Stimulated activated naive CD4-positive, alpha-beta T cell (primary cell): ENCODE data around the gene DDX43.
"Not testable (repeated sequence)": the region's sequence is repeated elsewhere in the genome, so short reads cannot be mapped to it uniquely, and the experiment has no call there.

Experiments
- DNase-seq, 6 experiments: peaks; one replicate each; lab custom pipeline; 2025; lab: John Stamatoyannopoulos, UW

The DDX43 gene

DNA sequence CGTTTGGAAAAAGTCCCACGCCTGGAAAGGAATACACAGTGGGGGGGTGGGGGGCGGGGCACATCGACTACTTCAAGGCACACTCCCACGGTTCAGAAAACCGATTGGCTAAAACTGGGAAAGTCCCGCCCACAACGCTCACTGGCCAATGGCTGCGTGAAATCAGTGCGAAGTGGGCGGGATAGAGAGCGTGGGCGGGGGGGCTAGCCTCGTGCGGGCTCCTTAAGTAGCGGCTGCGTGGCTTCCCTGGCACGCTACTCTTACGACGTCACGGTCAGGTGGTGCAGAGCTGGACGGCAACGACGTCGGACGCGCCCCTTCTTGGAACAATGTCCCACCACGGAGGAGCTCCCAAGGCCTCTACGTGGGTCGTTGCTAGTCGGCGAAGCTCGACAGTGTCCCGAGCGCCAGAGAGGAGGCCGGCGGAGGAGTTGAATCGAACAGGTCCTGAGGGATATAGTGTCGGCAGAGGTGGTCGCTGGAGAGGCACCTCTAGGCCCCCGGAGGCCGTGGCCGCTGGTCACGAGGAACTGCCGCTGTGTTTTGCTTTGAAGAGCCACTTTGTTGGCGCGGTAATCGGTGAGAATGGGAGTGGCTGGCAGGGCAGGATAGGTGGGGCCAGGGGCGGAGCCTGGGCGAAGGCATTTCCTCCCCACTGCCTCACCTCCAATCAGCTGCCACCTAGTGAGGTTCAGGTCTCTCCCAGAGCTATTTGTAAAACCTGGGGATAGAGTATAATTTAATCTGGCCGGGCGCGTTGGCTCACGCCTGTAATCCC, at the start of gene DDX43:
TSS of gene DDX43 (plus strand) at position 252 of the 778 bp plus-strand sequence. CDS start at position 330, 78 bp downstream.
- DNase-seq, result peak in 5 of 6 experiments; percentile 11 to 55 (median 24)

DNA sequence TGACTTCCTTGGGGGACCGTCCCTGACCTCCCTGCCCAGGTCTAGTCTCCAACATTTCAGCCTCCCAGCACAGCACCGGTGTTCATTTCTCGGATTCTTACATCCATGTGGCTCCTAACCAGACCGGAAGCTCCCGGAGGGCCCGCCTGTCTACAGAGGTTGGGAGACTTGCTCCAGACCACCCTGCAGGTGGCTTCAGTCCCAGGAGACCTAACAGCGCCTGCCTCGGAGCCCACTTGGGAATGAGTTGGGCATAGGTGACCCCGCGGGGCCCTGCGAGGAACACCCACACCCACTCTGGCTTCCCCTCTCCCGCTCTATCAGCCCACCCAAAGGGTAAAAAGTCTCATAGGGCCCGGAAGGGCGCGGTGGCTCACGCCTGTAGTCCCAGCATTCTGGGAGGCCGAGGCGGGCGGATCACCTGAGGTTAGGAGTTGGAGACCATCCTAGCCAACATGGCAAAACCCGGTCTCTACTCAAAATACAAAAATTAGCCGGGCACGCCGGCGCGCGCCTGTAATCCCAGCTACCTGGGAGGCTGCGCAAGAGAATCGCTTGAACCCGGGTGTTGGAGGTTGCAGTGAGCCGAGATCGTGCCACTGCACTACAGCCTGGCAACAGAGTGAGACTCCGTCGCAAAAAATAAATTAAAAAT, 46.0 kb upstream of the DDX43 start:
- no peak for DNase-seq

DNA sequence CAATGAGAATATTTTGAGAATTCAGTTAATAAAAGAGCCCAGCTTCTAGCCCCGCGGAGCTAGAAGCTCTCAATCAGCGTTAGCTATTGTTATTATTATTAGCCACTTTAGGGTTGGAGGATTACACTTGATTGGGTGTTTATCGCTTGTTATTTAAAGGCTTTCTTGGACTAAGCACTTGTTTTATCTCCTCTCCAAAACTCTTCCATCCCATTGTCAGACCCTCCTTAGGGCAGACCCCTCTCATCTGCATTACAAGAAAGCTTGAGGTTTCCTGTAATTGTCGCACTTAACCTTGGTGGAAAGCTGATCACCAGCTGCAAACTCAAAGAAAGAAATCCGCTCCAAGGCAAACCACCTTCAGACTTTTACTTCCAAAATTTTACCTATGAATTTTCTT, 45.3 kb upstream of the DDX43 start:
- DNase-seq, result no peak

DNA sequence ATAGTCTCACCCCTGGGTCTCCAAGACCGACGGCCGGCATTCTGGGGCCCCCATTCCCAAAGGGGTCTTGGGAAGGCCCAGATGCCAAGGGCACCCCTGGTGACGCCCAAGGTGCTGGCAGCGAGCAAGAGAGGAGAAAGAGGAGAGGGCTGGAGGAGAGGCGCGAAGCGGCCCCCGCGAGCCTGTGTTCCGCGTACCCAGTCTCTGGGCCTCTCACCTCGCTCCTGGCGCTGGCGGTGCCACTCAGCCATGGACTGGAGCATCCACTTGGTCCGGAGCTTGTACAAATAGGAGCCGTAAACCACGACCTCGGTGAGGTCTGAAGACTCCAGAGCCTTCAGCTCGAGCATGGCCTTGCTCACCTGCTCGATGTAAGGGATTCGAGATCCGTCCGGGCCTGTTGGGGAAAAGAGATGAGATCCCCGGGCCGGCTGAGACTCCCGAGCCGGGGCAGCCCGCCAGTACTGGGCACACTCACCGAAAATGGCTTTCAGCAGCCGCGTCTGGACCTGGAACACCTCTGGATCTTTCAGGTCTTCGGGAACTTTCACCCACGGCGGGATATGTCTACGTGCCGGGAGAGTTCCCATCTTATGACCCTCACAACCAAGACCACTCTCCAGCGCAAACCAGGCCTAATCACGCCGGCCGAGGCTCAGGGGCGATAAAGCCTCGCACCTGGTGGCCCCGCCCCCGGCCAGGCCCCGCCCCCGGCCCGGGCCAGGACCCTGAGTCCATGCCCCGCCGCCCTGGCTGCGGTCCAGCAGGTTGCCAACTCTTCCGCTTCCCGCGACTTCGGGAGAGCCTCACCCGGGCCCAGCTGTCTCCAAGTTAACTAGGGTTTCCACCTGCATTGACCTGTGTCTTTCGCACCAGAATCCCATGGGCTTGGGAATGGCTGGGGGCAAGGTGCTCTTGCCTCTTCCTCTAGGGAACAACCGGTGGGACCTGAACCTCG, 40.7 kb upstream of the DDX43 start, which contains the start of gene DPPA5:
TSS of gene DPPA5 (minus strand) at position 641 of the 958 bp plus-strand sequence. CDS start at position 590, 51 bp downstream.
- DNase-seq, result no peak

DNA sequence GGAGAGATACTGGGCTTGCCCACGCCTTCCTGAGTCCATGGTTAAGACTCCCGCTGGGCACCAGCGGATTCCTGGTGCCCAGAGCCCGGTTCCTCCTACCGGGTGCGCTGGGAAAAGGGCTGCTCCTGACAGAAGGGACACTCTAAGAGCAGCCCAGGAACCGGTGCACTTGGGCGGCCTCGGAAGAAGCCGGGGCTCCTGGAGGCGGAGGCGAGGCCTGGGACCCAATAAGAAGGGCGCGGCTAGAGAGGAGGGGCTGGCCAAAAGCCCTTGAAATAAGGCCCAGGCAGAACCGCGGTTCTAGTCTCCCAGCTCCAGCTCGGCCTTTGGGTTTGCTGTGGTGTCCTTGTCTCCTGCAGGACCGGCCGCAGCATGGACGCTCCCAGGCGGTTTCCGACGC, 32.3 kb upstream of the DDX43 start, which contains the start of gene KHDC3L:
TSS of gene KHDC3L (plus strand) at position 301 of the 400 bp plus-strand sequence. CDS start at position 373, 72 bp downstream.
- no peak for DNase-seq

DNA sequence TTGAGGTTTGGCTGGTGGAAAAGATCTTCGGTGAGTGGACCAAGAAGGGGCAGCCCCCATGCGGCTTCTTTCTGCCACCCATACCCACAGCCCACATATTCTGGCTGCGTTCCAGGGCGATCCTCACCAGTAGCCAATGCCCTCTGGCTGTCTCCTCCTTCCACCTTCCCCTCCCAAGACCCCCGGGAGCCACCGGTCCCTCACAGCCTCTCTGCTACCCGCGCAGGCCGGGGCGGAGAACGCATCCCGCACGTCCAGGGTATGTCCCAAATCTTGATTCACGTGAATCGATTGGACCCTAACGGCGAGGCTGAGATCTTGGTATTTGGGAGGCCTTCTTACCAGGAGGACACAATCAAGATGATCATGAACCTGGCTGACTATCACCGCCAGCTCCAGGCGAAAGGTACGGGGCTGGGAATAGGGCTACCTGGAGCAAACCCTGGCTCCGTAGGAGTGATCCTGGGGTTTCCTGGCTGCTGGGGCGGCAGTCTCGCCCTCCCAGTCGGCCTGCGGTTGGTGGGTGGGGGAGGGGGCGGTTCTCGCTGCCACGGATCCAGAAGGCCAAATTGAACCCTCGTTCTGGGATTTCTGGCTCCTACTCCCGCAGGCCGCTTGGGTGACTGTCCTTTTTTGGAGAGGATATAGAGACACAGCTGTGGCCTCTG, 31.6 kb upstream of the DDX43 start:
- no peak for DNase-seq

DNA sequence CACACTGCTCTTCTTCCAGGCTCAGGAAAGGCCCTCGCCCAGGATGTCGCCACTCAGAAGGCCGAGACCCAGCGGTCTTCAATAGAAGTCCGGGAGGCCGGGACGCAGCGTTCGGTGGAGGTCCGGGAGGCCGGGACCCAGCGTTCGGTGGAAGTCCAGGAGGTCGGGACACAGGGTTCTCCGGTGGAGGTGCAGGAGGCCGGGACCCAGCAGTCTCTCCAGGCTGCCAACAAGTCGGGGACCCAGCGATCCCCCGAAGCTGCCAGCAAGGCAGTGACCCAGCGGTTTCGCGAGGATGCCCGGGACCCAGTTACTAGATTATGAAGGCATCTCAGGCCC, 31.1 kb upstream of the DDX43 start:
- DNase-seq, result no peak

DNA sequence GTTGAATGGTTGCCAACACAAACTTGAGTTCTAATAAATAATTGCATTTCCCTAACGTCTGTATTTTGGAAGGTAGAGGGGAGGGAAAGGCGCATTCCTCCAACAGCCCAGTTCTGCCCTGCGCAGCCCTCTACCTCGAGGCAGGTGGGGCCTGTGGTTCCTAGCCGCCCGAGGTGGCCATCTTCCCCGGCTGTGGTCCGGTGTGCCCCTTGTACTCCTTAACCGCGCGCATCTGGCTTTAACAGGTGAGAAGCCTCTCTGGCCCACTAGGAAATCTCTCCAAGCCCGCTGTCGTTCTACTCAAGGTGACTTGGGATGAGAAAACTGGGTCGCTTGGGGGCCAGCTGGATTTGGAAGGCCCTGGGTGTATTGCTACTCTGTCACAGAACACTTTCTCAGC, 30.5 kb upstream of the DDX43 start:
- DNase-seq, result no peak

DNA sequence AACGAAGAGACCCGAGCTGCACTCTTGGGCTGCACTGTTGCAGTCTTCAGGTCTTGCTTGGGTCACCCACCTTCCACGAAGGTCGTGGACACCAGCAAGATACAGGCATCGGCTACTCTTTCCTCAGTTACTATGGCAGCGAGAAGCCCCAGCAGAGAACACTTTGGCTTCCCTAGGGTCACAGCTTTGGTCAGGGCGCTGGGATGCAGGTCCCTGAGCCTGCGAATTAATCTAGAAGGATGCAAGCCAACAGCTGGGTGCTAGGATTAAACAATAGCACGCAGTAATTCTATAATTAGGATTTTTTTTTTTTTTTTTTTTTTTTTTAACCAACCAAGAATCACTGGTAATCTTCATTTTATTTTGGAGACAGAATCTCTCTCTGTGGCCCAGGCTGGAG, 30.1 kb upstream of the DDX43 start:
- no peak for DNase-seq

DNA sequence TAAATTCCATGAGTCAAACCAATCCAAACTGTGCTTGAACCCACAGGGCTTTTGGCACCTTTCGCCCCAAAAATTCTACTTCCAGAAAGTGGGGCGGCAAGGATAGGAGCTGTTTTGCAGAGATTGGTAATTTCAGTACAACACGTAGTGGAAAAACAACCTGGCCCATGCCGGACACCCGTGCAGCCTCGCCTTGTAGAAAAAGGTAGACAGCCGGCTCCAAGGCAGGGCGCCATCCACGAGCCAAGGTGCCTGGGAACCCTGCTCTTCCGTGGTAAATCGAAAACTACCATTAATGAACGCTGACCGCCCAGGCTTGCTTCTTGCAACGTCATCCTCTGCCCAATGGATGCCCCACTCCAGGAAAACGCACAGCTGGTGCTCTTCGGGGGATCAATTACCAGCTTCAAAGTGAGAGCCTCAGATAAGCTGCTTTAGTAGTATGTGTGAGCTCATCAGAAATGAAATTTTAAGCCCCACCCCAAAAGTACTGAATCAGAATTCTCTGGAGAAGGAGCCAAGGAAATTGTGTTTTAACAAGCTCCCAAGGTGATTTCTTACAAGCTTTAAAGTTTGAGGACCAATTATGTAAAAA, 26.8 kb upstream of the DDX43 start:
- no peak for DNase-seq

DNA sequence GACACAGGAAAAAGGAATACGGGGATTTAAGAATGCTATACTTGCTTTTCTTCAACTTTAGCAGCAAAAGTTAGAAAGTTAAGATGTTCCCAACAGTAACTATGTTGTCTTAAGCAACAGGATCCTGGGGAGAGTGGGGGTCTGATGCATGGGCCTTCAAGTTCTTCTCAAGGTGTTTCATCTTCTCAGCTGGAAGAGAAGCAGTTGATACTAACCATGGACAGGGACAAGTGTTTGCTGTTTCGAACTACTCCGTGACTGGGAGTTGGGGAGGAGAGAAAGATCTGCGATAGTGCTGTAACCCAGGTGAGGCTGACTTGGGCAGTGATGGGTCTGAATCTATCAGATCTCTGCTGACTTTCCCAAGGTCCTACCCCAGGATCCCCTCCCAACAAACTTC, 26.0 kb upstream of the DDX43 start:
- DNase-seq, result no peak

DNA sequence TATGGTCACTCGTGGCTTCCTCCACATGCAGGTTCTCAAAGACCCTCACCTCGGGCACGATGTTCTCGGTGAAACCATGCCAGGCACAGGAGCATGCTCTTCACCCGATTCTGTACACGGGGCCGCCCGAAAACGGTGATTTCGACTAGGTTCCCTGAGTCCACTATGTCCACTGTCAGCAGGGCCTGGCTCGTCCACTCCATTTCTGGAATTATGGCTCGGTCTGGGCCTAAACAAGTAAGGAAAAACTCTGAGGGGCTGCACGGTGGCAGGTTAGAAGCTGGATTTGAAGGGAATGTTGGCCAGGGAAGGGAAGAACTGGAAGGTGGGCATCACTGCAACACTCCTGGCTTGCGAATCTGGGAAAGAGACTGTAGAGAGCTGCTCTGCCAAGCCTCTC, 25.5 kb upstream of the DDX43 start:
- DNase-seq, result no peak

DNA sequence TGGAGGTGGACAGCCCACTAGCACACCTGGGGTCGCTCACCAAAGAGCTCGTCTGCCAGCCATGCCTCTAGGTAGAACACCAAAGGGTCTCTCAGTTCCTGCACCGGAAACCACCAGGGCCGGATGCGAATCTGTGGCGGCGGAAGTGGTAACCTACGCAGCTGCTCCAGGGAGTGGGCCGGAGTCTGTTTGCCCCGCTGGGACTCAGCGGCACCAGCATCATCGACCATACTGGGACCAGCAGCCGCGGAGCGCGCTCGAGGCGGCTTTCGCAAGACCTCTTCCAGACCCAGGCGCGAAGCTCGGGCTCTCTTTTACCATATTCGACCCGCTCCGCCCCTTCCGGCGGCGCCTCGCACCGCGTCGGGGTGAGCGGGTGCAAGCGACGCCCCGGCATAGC, 25.1 kb upstream of the DDX43 start, which contains the start of gene OOEP:
TSS of gene OOEP (minus strand) at position 335 of the 400 bp plus-strand sequence. CDS start at position 230, 105 bp downstream.
- no peak for DNase-seq

DNA sequence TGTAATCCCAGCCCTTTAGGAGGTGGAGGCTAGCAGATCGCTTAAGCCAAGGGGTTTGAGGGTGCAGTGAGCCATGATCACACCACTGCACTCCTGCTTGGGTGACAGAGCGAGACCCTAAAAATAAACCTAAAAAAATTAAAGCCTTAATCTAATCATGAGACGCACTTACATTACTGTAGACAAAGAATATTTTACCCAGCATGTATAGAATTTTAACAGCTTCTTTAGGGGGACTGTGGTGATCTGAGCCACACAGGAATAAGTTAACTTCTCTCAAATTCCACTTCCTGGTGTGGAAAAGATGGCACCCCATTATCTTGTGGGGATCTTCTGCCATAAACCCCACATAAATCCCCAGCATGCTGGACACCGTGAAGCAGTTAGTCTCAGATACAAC, 22.6 kb upstream of the DDX43 start:
- DNase-seq, result no peak

DNA sequence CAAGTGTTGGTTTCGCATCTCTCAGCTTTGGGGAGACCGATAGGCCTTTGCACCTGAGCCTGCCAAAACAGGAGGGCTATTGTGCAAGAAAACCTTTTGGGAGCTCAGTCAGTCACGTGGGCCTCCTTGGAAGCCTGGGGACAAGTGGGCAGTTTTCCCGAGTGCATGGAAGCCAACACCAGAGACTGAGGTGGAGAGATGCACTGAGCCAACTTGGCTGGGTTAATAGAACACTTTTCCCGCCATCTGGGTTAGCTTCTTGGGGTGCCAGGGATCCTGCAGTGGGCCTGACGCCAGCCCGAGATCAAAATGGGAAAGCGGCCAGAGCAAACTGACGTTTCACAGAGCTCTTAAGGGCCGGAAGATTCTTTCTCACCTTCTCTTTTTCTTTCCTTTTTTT, 22.1 kb upstream of the DDX43 start:
- DNase-seq, result no peak

DNA sequence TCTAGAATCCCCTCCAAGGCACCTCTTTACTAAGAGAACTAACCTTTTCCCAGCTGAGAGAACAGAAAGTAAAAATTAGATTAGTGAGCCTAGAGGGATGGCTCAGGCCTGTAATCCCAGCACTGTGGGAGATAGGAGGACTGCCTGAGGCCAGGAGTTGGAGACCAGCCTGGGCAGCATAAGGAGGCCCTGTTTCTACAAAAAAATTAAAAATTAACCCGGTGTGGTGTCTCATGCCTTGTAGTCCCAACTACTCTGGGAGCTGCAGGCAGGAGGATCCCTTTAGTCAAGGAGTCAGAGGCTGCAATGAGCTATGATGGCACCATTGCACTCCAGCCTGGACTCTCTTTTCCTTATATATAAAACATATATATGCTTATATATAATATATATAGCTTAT, 19.4 kb upstream of the DDX43 start:
- DNase-seq, result no peak

DNA sequence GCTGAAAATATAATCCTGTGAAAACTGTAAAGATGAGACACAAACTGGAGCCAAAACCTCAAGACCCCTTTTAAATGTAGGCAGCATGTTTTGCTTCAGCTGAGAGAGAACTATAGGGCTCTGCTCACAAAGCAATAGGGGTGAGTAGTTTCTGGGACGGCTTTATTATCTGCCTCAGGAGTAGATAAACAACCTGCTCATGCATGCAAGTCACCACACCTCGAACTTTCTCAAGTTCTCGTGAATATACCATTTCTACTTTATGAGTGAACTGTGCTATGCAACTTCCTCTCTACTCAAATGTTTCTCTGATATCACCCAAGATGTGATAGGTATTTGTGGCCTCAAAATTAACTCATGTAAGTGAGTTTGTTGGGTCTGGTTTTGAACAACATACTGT, 17.4 kb upstream of the DDX43 start:
- DNase-seq, result no peak

DNA sequence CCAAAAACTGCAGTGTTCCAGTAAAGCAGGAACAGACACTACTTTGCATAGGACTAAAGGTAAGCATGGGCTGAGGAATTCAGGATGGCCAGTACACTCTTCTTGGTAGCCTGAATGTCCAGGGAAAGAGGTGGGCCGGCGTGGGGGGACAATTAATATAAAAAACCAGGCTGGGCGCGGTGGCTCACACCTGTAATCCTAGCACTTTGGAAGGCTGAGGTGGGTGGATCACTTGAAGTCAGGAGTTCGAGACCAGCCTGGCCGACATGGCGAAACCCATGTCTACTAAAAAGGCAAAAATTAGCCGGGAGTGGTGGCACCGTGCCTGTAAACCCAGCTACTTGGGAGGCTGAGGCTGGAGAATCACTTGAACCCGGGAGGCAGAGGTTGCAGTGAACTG, 13.1 kb upstream of the DDX43 start:
- not testable (repeated sequence) for DNase-seq

DNA sequence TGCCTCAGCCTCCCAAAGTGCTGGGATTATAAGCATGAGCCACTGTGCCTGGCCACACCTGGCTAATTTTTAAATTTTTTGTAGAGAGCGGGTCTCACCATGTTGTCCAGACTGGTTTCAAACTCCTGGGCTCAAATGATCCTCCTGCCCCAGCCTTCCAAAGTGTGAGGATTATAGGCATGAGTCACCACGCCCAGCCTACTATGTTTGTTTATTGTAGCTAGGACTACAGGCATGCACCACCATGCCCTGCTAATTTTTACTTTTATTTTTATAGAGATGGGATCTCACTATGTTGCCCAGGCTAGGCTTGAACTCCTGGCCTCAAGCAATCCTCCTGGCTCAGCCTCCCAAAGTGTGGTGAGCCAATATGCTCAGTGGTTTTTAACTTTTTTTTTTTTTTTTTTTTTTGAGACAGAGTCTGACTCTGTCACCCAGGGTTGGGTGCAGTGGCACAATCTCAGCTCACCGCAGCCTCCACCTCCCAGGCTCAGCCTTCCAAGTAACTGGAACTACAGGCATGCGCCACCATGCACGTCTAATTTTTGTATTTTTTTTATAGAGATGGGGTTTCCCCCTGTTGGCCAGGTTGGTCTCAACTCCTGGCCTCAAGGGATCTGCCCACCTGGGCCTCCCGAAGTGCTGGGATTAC, 12.0 kb upstream of the DDX43 start:
- DNase-seq, result no peak

DNA sequence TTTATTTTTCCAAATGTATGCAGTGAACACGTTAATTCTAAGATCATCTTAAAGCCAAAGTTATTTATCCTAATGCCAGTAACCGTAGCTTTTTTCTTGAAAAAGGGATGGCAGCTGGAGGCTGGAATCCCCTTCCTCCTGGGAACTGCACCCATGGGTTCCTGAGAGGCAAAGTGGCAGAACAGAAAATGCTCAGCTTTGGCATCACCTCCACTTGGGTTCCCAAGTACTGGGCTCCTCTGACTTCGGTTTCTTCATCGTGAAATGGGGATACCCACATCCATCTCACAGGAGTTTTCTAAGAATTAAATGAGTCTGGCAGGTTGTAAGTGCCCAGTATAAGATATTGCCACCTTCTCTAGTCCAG, 6.2 kb upstream of the DDX43 start:
- DNase-seq, result no peak
